ENCODE results near the gene FBXO46.

DNA sequence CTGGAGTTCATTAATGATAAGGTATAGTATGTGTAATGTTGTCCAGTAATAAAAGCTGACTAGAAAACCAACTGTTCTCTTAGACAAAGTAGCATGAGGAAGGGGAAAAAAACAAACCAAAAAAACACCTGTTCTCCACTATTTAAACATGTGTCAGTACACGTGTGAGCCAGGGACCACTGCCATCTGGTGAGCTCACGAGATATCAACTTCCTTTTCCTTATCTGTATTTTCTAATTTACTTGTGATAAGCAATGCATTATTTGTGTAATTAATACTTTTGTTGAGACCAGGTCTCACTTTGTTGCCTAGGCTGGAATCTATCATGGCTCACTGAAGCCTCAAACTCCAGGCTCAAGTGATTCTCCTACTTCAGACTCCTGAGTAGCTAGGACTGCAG, 42.7 kb upstream of the FBXO46 start:
- TF ChIP-seq, protein P1, sequence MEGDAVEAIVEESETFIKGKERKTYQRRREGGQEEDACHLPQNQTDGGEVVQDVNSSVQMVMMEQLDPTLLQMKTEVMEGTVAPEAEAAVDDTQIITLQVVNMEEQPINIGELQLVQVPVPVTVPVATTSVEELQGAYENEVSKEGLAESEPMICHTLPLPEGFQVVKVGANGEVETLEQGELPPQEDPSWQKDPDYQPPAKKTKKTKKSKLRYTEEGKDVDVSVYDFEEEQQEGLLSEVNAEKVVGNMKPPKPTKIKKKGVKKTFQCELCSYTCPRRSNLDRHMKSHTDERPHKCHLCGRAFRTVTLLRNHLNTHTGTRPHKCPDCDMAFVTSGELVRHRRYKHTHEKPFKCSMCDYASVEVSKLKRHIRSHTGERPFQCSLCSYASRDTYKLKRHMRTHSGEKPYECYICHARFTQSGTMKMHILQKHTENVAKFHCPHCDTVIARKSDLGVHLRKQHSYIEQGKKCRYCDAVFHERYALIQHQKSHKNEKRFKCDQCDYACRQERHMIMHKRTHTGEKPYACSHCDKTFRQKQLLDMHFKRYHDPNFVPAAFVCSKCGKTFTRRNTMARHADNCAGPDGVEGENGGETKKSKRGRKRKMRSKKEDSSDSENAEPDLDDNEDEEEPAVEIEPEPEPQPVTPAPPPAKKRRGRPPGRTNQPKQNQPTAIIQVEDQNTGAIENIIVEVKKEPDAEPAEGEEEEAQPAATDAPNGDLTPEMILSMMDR (conservative IDR thresholded peaks at IDR 0.05; ENCODE audit: low read length) = no peak
- no peak for TF ChIP-seq EZH2phosphoT487 (IDR thresholded peaks at IDR 0.05; ENCODE audit: borderline replicate concordance)

Measured in Loucy (cell line).